Right ventricle myocardium inferior (tissue), 1 donor: ENCODE data around the gene TKTL2. TPM values are rescaled to one million over a fixed set of nuclear protein-coding genes. Genes with fewer than 3 reads are reported as not detected.
"Not testable (repeated sequence)": the region's sequence is repeated elsewhere in the genome, so short reads cannot be mapped to it uniquely, and the experiment has no call there.

ENCODE experiments used
- ATAC-seq: fragments of 200-7000 bp; cut with Tn5 transposase; one replicate; pipeline ENCODE4 v1.9.1; 2020; ENCODE audit warnings: mild to moderate bottlenecking, moderate library complexity
- DNase-seq: peaks from one replicate; pipeline ENCODE4 v3.0.0; 2021; ENCODE audit errors: missing footprints
- intact Hi-C: fragments of 100-400 bp; cut with DNase I; formaldehyde crosslinking; loops from one replicate; pipeline ENCODE4 v1.11.0; 2022
- total RNA-seq: library from RNA; stranded (reverse); fragmentation: NEBNext Ultra II Directional; extraction: Animal tissue kit (Norgen Biotek cat#: 25700); gene quantifications from one replicate; pipeline ENCODE4 v1.2.1, GENCODE V29; 2021
- donor health status: DM: no; HTN: yes; CAD: no; lungs with severe emphysema.

The TKTL2 gene
- total RNA-seq, 1 donor from 2014 or later, result not detected

DNA sequence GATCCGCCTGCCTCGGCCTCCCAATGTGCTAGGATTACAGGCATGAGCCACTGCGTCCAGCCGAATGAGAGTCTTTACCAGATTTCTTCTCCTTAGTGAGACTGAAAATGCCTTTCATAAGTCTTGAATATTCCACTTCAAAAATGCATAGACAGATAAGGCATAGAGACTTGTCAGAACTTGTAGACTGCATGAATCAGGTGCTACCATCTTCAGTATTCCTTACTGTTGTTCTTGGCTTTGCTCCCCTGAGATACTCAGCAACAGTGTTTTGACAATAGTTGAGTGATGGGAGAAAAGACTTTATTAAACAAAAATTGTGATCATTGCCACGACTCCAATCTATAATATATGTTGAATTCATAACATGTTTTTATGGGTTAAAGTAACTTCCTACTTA lies 11.0 kb downstream of the TKTL2 start:
- intact Hi-C loops, result no loop called here
- DNase-seq (no peak), ATAC-seq (no peak)

DNA sequence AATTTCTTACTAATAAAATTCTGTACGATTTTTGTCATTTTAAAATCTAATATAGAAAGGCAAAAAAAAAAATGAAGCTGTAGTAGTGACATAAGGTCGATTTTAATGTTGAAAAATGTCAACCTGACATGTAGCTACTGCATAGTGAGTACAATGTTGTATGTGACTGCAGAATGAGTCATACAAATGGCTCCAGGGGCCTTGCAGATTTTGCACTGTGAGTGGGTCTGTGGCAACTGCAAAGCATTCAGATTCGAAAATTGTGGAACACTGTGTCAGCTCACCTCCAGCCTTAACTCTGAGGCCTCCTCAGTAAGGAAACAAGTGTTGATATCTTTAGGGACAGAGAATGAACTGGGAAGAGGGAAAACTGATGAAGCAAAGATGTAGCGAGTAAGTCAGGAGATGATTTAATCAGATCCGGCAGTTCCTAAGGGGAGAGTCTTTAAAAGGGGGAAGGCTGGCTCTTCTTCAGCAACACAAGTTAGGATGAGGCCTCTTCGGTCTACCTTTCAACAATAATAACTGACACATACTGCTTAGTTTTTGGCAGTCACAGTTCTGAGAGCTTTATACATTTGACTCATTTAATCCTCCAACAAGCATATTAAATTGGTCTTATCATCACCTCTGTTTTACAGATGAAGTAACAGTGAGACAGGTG lies 24.9 kb downstream of the TKTL2 start:
- intact Hi-C loops, result no loop called here
- ATAC-seq, result no peak
- no peak for DNase-seq

DNA sequence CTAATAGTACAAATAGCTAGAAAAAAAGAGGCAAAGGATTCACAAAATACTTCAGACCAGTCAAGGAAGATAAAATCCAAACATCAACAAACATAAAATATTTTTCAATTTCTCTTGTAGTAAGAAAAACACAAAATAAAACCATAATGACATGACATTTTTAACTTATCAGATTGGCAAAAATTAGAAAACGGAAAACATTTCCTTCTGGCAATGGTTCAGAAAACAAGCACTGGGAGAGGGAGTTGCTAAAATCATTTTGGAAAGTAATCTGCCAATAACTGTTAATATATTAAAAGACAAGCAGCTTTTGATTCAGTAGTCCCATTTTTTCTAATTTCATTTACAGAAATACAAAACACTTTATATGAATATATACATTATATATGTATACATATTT lies 26.1 kb downstream of the TKTL2 start:
- DNase-seq (no peak), ATAC-seq (no peak)
- intact Hi-C loops, result no loop called here

DNA sequence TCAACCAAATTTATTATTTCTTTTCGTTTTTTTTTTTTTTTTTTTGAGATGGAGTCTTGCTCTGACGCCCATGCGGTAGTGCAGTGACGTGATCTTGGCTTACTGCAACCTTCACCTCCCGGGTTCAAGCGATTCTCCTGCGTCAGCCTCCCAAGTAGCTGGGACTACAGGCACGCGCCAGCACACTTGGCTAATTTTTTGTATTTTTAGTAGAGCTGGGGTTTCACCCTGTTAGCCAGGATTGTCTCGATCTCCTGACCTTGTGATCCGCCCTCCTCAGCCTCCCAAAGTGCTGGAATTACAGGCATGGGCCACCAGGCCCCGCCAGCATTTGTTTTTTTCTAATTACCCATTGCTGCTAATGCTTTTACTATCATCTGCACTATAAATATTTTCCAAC lies 26.5 kb downstream of the TKTL2 start:
- DNase-seq, ATAC-seq, intact Hi-C loops: not testable (repeated sequence)

DNA sequence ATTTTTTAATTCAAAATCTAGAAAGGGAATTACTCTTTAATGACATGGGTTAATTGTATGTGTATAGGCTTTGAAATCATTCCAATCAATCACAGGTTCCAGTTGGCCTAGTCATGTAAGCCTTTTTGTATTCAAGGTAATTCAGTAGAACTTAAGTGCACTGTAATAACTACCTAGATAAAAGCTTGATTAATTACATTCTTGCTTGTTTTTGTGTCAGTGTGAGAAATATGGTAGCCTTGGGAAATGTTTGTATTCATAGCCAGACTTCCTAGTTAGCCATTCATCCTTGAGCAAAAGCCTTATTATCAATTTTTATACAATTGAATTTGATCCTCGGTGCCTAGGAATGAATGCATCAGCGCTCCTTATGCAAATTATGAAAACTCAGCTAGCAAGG lies 33.5 kb downstream of the TKTL2 start:
- intact Hi-C loops, result no loop called here
- DNase-seq (no peak), ATAC-seq (no peak)

Other genes starting within 250 kb of the TKTL2 start
- 0.46 TPM for gene NPY1R, start 141.2 kb downstream of the TKTL2 start, total RNA-seq
- gene NPY5R, start 129.9 kb downstream of the TKTL2 start, total RNA-seq, result not detected
- 9.6 TPM for gene TMA16, start 20.9 kb upstream of the TKTL2 start, total RNA-seq